HCT116 (cell line): ENCODE results near the gene SFXN5. TPM values are rescaled to one million over a fixed set of nuclear protein-coding genes. Genes with fewer than 3 reads are reported as not detected.

Experiments used
- ATAC-seq: fragments of 200-7000 bp; cut with Tn5 transposase; 2 replicates; pipeline ENCODE4 v1.9.1; 2020; ENCODE audit warnings: mild to moderate bottlenecking, moderate library complexity
- BruUV-seq: library from RNA; stranded (reverse); fragments of 400-500 nt; replicated peaks from 2 replicates; lab custom pipeline; 2021; lab: Mats Ljungman, UMichigan
- CTCF ChIA-PET: fragments of 300-600 bp; sonication (Branson Sonifier 250); formaldehyde crosslinking; loops from one replicate; lab custom pipeline; 2021; ENCODE audit warnings: antibody characterized with exemption; lab: Charles Lee
- POLR2A ChIA-PET: fragments of 300-600, 350-600 bp; sonication (Branson Sonifier 250); formaldehyde crosslinking; loops from one replicate; lab custom pipeline; 2021; ENCODE audit warnings: antibody characterized with exemption; lab: Charles Lee
- RAD21 ChIA-PET, 2 experiments: fragments of 300-600 bp; sonication (Branson Sonifier 250); formaldehyde crosslinking; loops; one replicate each; lab custom pipeline; 2023; ENCODE audit warnings: low total read pairs in 2 of 2; ENCODE audit not compliant: uncharacterized antibody in 2 of 2, unreplicated experiment in 2 of 2, low non-redundant PET in 1 of 2; lab: Charles Lee
- DNase-seq: peaks from one replicate; pipeline ENCODE4 v3.0.0-alpha.2; 2010; ENCODE audit warnings: low read depth, low spot score
- H2AFZ ChIP-seq: fragments of 200-600 bp; shearing (Covaris generic), sonication (generic); 2 replicates; pipeline ENCODE4 v1.6.1; 2017; ENCODE audit warnings: low read depth, mixed run types, mixed read lengths, antibody characterized with exemption, low read length; ENCODE audit not compliant: poor library complexity, severe bottlenecking
- H3K27ac ChIP-seq: 2 replicates; pipeline ENCODE4 v1.5.1; 2012; ENCODE audit warnings: low read depth, low read length
- H3K27me3 ChIP-seq: fragments of 200-600 bp; sonication (generic); 2 replicates; pipeline ENCODE4 v1.6.1; 2016; ENCODE audit warnings: mixed run types, low read length, mixed read lengths; ENCODE audit not compliant: insufficient read depth
- H3K36me3 ChIP-seq, 2 experiments: fragments of 200-500 bp in 1 of 2; fragments of 200-600 bp in 1 of 2; sonication (Bioruptor generic) in 1 of 2; sonication (generic) in 1 of 2; 2 replicates each; pipeline versions ENCODE4 v1.5.1 to v1.6.1; 2014 to 2016; ENCODE audit warnings: low read length in 2 of 2, inconsistent platforms in 1 of 2, mixed read lengths in 1 of 2, mixed run types in 1 of 2; ENCODE audit not compliant: insufficient read depth in 2 of 2, control insufficient read depth in 1 of 2
- H3K4me1 ChIP-seq, 2 experiments: fragments of 200-600 bp in 1 of 2; sonication (generic) in 1 of 2; 2 replicates each; pipeline versions ENCODE4 v1.5.1 to v1.6.1; 2012 to 2017; ENCODE audit warnings: low read length in 2 of 2, inconsistent platforms in 1 of 2, mild to moderate bottlenecking in 1 of 2, mixed read lengths in 1 of 2, mixed run types in 1 of 2, moderate library complexity in 1 of 2; ENCODE audit not compliant: insufficient read depth in 2 of 2, control insufficient read depth in 1 of 2
- H3K4me2 ChIP-seq: fragments of 200-600 bp; sonication (generic); 2 replicates; pipeline ENCODE4 v1.6.1; 2017; ENCODE audit warnings: mixed run types, low read length, mixed read lengths
- H3K4me3 ChIP-seq, 2 experiments: fragments of 200-600 bp in 1 of 2; sonication (generic) in 1 of 2; replicated peaks in 1 of 2; 2 replicates each; pipeline ENCODE4 v1.5.1; 2011 to 2016; ENCODE audit warnings: low read length in 2 of 2, control low read depth in 1 of 2, low read depth in 1 of 2, mild to moderate bottlenecking in 1 of 2, mixed read lengths in 1 of 2, mixed run types in 1 of 2
- H3K79me2 ChIP-seq: fragments of 200-600 bp; sonication (generic); 2 replicates; pipeline ENCODE4 v1.6.1; 2017; ENCODE audit warnings: mild to moderate bottlenecking, mixed run types, low read length, moderate library complexity, mixed read lengths; ENCODE audit not compliant: insufficient read depth
- H3K9ac ChIP-seq: fragments of 200-600 bp; sonication (generic); 2 replicates; pipeline ENCODE4 v1.6.1; 2016; ENCODE audit warnings: low read length, mixed read lengths
- H3K9me2 ChIP-seq: fragments of 200-600 bp; sonication (generic), shearing (Covaris generic); 2 replicates; pipeline ENCODE4 v1.6.1; 2017; ENCODE audit warnings: mixed run types, mild to moderate bottlenecking, moderate library complexity; ENCODE audit not compliant: insufficient read depth
- H3K9me3 ChIP-seq, 2 experiments: fragments of 200-500 bp in 1 of 2; fragments of 200-600 bp in 1 of 2; sonication (Bioruptor generic) in 1 of 2; sonication (generic) in 1 of 2; 2 replicates each; pipeline ENCODE4 v1.6.1; 2014 to 2017; ENCODE audit warnings: low read length in 2 of 2, mixed read lengths in 2 of 2, inconsistent platforms in 1 of 2, low read depth in 1 of 2, mild to moderate bottlenecking in 1 of 2, mixed run types in 1 of 2, moderate library complexity in 1 of 2; ENCODE audit not compliant: control insufficient read depth in 1 of 2, insufficient read depth in 1 of 2
- H4K20me1 ChIP-seq: fragments of 200-600 bp; sonication (generic), shearing (Covaris generic); 2 replicates; pipeline ENCODE4 v1.6.1; 2017; ENCODE audit warnings: mixed run types, mild to moderate bottlenecking, moderate library complexity; ENCODE audit not compliant: insufficient read depth
- CBX3 ChIP-seq: IDR thresholded peaks from 2 replicates; pipeline ENCODE4 v1.6.1; 2012; ENCODE audit warnings: low read depth
- CTCF ChIP-seq, 3 experiments: fragments of 200-600 bp in 1 of 3; sonication (generic) in 1 of 3; IDR thresholded peaks in 2 of 3; conservative IDR thresholded peaks in 1 of 3; 2 replicates each; pipeline ENCODE4 v1.5.1; 2012 to 2017; ENCODE audit warnings: low read depth in 2 of 3, low read length in 2 of 3, antibody characterized with exemption in 1 of 3, borderline replicate concordance in 1 of 3, control low read depth in 1 of 3, mild to moderate bottlenecking in 1 of 3, mixed read lengths in 1 of 3, mixed run types in 1 of 3, moderate library complexity in 1 of 3; ENCODE audit not compliant: insufficient read depth in 1 of 3
- EGR1 ChIP-seq: IDR thresholded peaks from 2 replicates; pipeline ENCODE4 v1.6.1; 2012; ENCODE audit warnings: low read depth
- ELF1 ChIP-seq: IDR thresholded peaks from 2 replicates; pipeline ENCODE4 v1.6.1; 2012; ENCODE audit warnings: low read depth, borderline replicate concordance
- EZH2 ChIP-seq: fragments of 200-600 bp; sonication (generic); IDR thresholded peaks from 2 replicates; pipeline ENCODE4 v1.6.1; 2017; ENCODE audit warnings: antibody characterized with exemption, mixed run types
- FOSL1 ChIP-seq: IDR thresholded peaks from 2 replicates; pipeline ENCODE4 v1.6.1; 2012; ENCODE audit warnings: low read depth
- JUND ChIP-seq: IDR thresholded peaks from 2 replicates; pipeline ENCODE4 v1.6.1; 2012
- REST ChIP-seq: IDR thresholded peaks from 2 replicates; pipeline ENCODE4 v1.6.1; 2012; ENCODE audit warnings: low read depth
- SRF ChIP-seq: IDR thresholded peaks from 2 replicates; pipeline ENCODE4 v1.6.1; 2012; ENCODE audit warnings: low read depth
- TCF7L2 ChIP-seq: IDR thresholded peaks from 2 replicates; pipeline ENCODE4 v1.7.0; 2011; ENCODE audit warnings: borderline replicate concordance, inconsistent platforms; ENCODE audit not compliant: insufficient read depth, insufficient read length; ENCODE audit errors: extremely low read depth
- ZBTB33 ChIP-seq: IDR thresholded peaks from 2 replicates; pipeline ENCODE4 v1.6.1; 2011; ENCODE audit warnings: mild to moderate bottlenecking, low read length, moderate library complexity; ENCODE audit not compliant: insufficient replicate concordance; ENCODE audit errors: extremely low read depth
- ZNF274 ChIP-seq: fragments of 200-500 bp; sonication (Bioruptor generic); IDR thresholded peaks from 2 replicates; pipeline ENCODE4 v1.6.1; 2014; ENCODE audit warnings: mild to moderate bottlenecking, low read depth, low read length, inconsistent platforms
- intact Hi-C: fragments of 100-400 bp; cut with micrococcal nuclease; formaldehyde crosslinking; loops from 2 replicates; pipeline ENCODE4 v1.10.0; 2022
- total RNA-seq: library from RNA; stranded (reverse); gene quantifications from one replicate; pipeline ENCODE4 v1.2.1, GENCODE V29; 2021; ENCODE audit not compliant: unreplicated experiment

Gene SFXN5
- total RNA-seq, 1 experiment from 2014 or later: 10.0 TPM

- TF ChIP-seq SRF: no peak
- no peak for TF ChIP-seq EZH2
- TF ChIP-seq CTCF (IDR thresholded peaks at IDR 0.05 in 2 of 3, conservative IDR thresholded peaks at IDR 0.05 in 1 of 3; ENCODE audit: borderline replicate concordance in 1 of 3, insufficient read depth in 1 of 3, low read depth in 2 of 3, low read length in 2 of 3): no peak
- no peak for TF ChIP-seq CBX3
- no peak for TF ChIP-seq FOSL1
- no peak for TF ChIP-seq ZNF274
- TF ChIP-seq ZBTB33: no peak
- no peak for TF ChIP-seq REST
- TF ChIP-seq ELF1: no peak
- no peak for TF ChIP-seq TCF7L2
- no peak for TF ChIP-seq JUND
- TF ChIP-seq EGR1: no peak
- TF ChIP-seq, all 23 proteins: peak for 0
- Histone ChIP-seq H3K9me3 (no peaks in the 10 kb centered on the region), H3K27ac (no peak overlapping the region), H3K79me2 (no peaks in the 10 kb centered on the region), H2AFZ (no peak overlapping the region), H4K20me1 (no peaks in the 10 kb centered on the region), H3K4me3 (no peak overlapping the region), H3K4me2 (no peak overlapping the region), H3K9ac (no peak overlapping the region), H3K36me3 (no peaks in the 10 kb centered on the region; a peak in 1 of 4 replicates), H3K27me3 (no peaks in the 10 kb centered on the region), H3K4me1 (no peaks in the 10 kb centered on the region), H3K9me2 (no peaks in the 10 kb centered on the region)
- RAD21 ChIA-PET: no interaction called here
- CTCF ChIA-PET: no interaction called here
- no TSS peak for BruUV-seq
- ATAC-seq (no peak), DNase-seq (no peak)
- POLR2A ChIA-PET: no interaction called here
- intact Hi-C loops: no loop called here
Observed at GRCh38 chr2:73077424-73077795, 5.9 kb upstream of the SFXN5 start.
